GM18498 (cell line): ENCODE results near the gene RHCG.
"Not testable (repeated sequence)": the region's sequence is repeated elsewhere in the genome, so short reads cannot be mapped to it uniquely, and the experiment has no call there.

Experiments used
- ATAC-seq: cut with Tn5 transposase; IDR thresholded peaks from one replicate; pipeline ENCODE4 v1.9.1; 2021; ENCODE audit warnings: mild to moderate bottlenecking, moderate library complexity; ENCODE audit not compliant: unreplicated experiment

RHCG gene

DNA sequence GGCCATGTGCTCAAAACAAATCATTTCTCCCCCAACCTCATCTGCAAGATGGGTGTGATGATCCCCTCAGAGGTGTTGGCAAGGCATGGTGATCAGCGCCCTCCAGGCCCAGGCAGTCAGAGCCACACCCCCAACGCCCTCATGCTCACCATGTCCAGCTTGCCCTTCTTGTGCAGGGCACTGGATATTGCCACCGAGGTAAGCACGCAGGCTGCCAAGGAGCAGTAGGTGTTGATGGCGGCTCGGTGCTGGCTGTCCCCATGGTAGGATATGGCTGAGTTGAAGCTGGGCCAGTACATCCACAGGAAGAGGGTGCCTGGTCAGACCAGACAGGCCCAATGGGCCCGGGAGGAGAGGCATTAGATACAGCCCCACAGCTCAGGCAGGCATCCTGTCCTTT lies 17.2 kb downstream of the RHCG start:
- no peak for ATAC-seq

DNA sequence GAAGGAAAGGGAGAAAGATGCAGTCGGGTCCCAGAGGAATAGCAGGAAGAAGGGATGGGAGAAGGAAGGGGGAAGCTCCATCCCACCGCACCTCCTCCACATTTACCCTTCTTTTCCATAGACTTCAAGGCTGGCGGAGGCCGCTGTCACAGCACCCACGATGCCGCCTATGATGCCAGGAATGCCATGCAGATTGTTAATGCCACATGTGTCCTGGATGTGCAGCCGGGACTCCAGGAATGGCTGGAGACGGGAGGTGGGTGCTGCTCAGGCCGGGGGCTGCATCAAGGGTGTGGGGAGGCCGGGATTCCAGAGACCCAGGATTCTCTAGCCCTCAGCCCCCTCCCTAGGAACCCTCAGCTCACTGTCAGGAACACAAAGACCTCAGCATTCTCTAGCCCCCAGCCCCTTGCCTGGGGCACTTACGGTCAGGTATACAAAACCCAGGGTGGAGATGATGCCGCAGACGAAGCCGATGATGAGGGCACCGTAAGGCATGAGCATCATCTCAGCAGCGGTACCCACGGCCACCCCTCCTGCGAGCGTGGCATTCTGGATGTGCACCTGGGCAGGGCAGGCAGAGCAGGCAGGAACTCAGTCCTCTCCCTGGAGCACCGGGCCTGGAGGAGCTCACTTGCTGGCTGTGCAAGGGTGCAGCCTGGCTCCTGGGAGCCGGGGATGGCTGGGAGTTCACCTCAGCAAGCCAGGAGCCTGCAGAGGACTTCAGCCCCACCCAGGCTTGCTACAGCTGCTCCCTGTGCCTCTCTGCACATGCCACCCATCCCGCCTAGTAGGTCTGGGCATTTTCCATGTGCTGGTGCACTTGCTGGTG lies 18.8 kb downstream of the RHCG start:
- no peak for ATAC-seq

DNA sequence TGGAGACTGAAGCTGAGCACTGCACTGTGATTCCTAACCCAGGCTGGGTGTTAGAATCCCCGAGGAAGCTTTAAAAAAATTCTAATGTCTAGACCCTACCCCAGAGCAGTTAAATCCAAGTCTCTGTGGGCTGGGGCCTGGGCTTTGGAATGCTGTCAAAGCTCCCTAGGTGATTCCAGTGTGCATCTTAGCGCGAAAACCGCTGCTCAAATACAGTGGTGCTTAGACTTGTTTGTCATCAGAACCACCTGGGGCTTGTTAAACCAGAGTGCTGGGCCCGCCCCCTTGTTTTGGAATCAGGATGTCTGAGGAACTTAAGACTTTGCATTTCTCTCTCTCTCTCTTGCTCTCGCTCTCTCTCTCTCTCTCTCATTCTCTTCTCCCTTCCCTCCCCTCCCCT lies 20.7 kb downstream of the RHCG start:
- ATAC-seq: no peak

DNA sequence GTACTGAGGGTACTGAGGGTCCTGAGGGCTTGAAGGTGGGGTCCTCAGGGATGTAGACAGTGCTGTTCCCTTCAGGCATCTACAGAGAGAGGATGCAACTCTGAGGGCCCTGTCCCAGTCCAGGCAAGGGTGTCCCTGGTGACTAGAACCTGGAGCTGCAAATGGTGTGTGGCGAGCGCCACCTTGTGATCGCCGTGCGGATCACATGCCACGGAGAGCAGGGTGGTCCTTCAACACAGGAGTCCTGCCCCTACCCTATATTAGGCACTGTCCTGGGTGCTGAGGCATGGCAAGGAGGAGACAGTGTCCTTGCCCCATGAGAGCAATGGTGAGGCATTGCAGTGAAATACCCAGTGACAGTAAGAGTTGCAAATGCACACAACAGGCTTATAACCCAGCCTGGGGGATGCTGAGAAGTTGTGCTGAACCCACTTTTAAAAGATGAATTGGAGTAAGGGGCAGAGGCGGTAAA lies 23.6 kb downstream of the RHCG start:
- ATAC-seq: peak; percentile 52

DNA sequence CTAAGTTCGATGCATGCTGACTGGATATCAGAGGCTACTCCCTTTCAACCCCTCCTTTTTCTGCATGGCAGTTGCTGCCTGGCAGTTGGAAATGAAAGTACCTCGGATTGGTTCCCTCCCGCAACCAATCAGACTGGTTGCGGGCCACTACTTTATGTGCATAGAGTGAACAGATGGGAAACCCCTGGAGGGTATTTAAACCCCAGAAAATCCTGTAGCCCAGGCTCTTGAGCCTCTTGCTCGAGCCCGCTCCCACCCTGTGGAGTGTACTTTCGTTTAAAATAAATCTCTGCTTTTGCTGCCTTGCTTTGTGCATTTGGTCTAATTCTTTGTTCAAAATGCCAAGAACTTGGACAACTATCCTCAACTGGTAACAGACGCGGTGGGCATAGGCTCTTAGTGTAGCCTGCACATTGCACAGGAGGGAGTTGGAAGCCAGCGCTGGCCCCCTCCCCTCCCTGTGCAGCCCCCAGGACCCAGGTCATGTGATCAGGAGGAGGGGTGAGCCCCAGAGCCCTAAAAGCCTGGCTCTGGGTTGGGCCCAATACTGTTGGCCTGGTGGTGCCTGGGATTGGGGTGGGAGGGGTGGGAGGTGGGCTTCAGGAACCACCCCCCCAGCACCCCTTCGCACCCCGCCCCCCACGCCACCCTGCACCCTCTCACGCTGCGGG lies 26.8 kb downstream of the RHCG start:
- ATAC-seq: no peak

DNA sequence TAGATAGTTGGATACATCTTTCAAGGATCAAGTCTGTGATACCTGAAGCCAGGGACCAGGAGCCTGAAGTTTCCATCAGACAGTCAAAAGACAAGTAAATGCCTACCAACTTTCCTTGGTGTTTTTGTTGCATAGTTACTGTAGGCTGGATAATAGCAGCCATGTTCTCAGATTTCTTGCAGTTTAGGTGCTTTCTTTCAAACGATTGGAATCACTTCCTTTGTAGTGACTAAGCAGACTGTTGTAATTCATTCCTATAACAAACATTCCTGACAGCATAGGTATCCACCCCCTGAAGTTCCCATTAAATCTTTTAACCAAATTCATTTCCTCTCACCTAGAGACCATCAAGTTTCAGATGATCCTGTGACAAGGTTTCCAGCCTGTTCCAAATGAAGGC lies 27.6 kb downstream of the RHCG start:
- not testable (repeated sequence) for ATAC-seq

DNA sequence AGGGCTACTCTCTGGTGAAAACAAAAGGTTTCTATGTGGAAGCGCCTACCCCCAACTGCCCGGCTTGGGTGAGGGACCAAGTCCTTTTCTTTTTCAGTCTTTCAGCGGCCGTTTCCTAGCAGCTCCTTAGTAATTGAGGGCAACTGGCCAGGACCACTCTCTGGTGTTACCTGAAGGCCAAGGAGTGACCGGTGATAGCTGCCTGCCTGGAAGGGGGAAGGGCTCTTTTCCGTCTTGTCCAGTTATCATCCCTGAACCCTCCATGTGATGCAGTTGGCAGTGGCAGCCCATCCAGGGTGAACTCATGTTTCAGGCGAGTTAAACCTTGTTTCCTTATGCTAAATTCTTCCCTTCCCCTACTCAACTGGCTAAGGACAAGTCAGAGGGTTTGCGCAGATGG lies 33.3 kb downstream of the RHCG start:
- ATAC-seq: no peak

DNA sequence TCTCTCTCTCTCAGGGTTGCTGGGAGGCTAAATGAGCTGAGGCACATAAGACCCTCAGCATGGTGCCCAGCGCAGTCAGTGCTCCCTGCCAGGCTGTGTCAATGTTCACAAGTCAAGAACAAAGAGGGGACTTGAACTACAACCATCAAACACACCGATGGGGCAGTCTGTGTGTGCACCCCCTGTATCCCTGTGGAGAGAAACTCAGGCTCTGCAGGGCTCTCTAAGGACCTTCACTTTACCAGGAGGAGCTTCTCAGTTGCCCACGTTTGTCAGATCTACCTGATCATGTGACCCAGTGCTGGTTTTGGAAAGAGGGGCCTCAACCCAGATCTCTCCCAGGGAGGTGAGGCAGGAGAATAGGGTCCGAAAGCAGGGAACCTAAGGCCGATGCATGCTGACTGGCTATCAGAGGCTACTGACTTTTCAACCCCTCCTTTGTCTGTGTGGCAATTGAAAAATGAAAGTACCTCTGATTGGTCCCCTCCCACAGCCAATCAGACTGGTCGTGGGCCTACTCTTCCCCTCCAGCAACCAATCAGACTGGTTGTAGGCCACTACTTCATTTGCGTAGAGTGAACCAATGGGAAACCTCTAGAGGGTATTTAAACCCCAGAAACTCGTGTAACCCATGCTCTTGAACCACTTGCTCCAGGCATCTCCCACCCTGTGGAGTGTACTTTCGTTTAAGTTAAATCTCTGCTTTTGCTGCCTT lies 34.0 kb downstream of the RHCG start:
- ATAC-seq: no peak

DNA sequence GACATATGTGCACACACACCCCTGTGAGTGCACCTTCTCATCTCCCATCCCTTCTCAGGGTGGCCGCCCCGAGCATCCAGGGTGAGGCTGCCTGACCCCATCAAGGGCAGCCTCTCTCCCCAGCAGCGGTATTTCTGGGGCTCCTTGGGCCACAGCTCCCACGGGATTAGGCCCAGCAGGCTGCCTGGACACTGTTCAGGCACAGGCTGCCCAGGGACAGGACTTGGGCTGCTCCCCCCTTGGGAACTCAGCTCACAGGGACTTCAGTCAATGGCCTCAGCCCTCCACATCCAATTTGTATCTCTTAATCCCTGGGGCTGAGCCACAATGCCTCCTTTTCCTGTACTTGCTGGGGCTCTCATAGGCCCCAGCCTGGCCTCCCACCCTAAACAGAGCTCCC lies 35.0 kb downstream of the RHCG start:
- ATAC-seq: no peak

DNA sequence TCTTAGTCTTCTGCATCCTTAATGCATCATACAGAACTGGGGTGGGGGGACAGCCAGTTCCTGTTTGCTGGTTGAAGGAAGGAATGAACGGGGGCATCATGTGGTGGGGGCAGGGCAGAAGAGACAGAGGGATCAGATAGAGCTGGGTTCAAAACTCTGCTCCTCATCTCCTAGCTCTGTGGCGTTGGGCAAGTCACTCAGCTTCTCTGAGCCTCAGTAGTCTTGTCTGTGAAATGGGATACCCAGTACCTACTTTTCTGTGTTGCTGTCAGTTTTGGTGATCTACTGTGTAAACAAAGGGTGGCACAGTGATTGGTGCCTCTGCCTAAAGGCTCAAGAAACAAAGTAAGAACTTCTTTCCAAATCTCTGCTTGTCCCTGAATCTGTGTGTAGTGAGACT lies 36.3 kb downstream of the RHCG start:
- no peak for ATAC-seq

DNA sequence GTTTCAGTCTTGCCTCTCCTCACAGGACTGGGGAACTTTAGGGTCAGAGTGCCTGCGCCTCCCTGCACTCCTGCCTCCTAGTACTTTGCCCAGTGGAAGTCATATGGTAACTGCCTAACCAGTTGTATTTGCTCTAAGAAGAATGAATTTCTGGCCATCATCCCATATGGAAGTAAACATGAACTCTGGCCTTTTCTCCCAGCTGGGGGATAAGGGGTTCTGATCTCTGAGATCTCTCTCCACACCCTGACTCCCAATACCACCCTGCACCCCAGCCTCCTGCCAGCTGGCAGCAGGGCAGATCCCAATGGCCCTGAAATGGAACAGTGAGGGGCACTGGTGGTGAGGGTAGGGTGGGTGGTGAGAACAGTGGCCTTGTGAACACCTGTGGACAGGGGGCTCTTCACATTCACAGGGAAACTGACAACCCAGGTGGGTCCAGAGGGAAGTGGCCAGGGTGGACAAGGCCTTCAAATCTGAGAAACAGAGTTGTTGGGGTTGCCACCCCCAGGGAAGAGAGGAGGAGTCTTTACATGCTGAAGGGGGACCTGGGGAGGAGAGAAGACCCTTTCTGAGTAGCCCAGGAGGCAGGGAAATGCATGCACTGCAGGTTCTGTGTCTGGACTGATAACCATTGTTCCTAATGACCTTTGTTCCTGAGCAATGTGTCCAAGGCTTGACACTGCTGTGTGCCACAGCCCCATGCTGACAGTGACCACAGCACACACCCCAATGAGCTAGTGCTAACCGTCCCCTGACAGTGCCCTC lies 36.9 kb downstream of the RHCG start:
- ATAC-seq: no peak

DNA sequence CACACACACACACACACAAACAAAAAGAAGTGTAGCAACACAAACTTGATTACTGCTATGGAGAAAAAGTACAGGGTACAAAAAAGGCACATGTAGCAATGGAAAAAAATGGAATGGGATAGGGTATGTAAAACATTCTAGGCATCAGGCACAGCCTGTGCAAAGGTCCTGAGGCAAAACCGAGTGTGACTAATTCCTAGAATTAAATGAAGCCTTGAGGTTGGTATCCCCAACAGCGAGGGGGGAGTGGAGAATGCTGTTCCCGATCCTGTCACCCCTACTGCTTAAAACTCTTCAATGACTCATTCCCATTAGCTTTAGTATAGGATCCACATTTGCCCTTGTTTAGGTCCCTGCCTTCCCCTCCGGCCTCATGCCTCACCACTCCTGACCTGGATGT lies 37.9 kb downstream of the RHCG start:
- no peak for ATAC-seq

DNA sequence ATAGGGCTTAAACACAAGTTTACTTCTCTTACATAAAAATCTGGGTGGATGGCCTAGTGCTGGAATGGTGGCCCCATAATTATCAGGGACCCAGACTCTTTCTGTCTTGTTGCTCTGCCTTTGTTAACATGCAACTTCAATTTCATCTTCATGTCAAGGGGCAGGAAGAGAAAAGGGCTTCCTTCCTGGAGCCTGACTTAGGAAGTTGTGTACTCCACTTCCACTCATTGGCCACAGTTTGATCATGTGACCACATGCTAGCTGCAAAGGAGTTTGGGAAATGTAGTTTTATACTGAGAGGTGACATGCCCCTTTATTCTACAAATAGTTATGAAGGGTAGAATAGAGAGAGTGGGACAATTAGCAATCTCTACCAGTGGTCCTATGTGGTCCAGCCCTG lies 39.3 kb downstream of the RHCG start:
- no peak for ATAC-seq

DNA sequence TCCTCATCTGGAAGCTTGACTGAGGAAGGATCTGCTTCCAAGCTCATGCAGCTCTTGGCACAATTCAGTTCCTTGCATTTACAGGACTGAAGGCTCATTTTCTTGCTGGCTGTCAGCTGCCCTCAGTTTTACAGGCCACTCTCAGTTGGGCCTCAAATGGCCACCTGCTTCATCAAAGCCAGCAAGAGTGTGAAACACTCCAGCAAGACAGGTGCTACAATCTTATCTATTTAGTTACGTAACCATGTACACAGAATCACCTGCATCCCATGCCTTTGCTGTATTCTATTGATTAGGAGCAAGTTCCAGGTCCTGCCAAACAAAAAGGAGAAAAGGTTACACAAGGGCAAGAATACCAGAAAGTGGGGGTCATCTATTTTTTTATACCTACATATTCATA lies 40.8 kb downstream of the RHCG start:
- ATAC-seq: no peak

DNA sequence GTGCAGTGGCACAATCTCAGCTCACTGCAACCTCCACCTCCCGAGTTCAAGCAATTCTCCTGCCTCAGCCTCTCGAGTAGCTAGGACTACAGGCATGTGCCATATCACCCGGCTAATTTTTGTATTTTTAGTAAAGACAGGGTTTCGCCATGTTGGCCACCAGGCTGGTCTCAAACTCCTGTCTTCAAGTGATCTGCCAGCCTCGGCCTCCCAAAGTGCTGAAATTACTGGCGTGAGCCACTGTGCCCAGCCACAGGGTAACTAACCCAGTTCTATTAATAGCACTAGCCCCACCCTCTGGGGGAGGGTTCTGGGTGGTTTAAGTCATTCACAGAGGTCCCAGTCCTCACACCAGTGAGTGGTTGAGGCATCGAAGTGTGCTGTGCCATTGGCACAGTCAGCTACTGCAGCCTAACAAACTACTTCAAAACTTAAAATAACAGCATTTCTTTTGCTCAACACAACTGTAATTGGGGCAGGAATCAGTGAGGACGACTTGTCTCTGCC lies 44.0 kb downstream of the RHCG start:
- no peak for ATAC-seq

DNA sequence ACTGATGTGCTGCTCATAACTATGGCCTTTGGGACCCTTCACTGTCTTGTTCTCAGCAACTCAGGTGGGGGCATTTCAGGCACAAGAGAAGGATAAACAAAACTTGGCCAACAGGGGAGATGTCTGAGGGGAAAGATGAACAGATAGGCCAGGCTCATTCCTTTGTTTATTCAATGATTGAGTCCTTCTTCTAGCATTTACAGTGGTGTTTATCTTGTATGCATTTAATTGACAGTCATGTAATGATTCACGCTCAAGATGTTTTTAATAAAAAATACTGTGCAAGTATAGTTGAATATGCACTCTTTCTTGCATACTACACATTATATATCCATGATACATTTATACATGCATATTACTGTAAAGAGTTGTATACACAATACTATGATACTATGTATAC lies 44.5 kb downstream of the RHCG start:
- no peak for ATAC-seq

DNA sequence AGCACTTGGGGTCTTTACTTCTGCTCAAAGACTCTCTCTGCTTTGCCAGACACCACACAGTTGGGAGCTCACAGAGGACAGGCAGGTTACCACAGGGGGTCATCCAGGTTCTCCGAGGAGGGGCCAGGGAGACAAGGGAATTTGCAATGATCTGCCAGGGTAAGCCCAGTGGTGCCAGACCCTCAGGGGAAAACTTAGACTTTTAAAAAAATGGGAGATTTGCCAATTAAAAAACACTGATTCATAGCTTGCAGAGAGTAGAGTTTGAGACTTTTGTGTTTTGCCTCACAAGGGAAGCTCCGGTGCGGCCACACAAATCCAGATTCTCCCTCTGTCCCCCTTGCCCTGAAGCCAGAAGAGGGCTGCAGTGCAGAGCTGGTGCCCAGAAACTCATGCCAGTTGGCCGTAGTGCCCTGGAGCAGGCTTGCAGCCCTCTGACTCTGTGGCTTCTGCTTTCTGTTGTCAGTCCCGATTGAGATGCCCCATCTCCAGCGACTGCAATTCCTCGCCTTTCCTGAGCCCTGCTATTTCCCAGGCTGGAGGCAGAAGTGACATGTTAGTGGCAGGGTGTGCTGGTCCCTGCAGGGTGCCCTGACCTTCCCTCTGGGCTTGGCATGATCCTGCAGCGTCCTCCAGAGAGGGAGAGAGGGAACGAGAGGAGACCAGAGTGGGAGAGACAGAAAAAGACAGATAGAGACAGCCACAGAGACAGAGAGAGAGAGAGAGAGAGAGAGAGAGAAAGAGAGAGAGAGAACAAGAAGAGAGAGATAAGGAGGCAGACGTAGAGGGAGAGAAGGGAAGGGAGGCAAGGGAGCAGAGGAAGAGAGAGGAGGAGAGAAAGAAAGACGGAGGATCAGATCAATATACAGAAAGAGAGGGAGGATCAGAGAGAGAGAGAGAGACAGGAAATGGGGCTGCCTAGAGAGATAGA lies 46.0 kb downstream of the RHCG start:
- ATAC-seq: no peak

DNA sequence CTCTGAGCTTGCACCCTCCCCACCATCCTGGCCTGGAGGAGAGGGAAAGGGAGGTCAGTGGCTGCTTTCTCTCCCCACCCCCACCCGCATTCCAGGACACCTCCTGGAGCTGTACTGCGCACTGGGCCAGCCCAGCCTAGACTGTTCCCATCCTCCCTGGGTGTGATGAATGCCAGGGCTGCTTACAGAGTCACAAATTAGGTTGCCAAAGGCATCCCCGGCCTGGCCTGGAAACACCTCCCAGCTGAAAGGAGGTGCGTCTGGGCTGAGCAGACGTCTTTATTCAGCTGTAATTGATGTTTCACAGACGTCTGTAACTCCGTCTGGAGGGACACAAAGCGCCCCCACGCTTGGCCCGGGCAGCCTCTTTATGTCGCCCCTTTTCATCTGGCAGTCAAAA lies 47.6 kb downstream of the RHCG start:
- no peak for ATAC-seq

DNA sequence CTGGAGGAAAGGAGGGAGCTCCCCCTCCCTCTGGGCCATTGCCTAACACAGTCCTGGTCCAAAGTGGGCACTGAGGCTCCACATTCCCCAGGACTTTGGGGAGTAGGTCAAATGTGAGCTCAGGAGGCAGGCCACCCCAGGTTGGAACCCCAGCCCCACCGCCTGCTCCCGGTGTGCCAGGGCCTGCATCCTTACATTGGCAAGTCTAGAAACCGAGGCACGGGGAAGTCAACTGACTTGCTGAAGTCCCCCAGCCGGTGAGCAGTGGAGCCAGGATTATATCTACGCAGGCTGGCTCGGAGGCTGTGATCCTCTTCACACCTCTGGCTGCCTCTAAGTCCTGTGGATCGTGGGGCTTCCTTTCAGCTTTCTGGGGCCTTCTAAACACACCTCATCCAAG lies 48.7 kb downstream of the RHCG start:
- ATAC-seq: no peak
